HL-60 (cell line): ENCODE measurements around the gene IP6K2.
"Not testable (repeated sequence)": the region's sequence is repeated elsewhere in the genome, so short reads cannot be mapped to it uniquely, and the experiment has no call there.

Experiments used
- DNase-seq, 2 experiments: peaks; one replicate each; pipeline ENCODE4 v3.0.0-alpha.2; 2010 to 2020; ENCODE audit warnings: low read depth in 1 of 2, low spot score in 1 of 2
- H3K27ac ChIP-seq: fragments of 250-450 bp; sonication (Bioruptor Pico); replicated peaks from 2 replicates; pipeline ENCODE4 v1.5.1; 2020; ENCODE audit warnings: mild to moderate bottlenecking, moderate library complexity
- H3K27me3 ChIP-seq: fragments of 250-450 bp; sonication (Bioruptor Pico); 2 replicates; pipeline ENCODE4 v1.5.1; 2021; ENCODE audit warnings: mild to moderate bottlenecking, moderate library complexity; ENCODE audit not compliant: insufficient read depth, poor library complexity, severe bottlenecking
- H3K4me3 ChIP-seq: replicated peaks from 2 replicates; pipeline ENCODE4 v1.5.1; 2011; ENCODE audit warnings: mild to moderate bottlenecking, control low read depth, low read length; ENCODE audit not compliant: insufficient read depth
- CTCF ChIP-seq: IDR thresholded peaks from one replicate; pipeline ENCODE4 v1.5.1; 2011; ENCODE audit warnings: low read length, control low read depth, inconsistent platforms; ENCODE audit not compliant: insufficient read depth
- GABPA ChIP-seq: IDR thresholded peaks from 2 replicates; pipeline ENCODE4 v1.6.1; 2012; ENCODE audit warnings: low read depth
- POLR2AphosphoS5 ChIP-seq: IDR thresholded peaks from 2 replicates; pipeline ENCODE4 v1.6.1; 2012; ENCODE audit warnings: low read depth
- REST ChIP-seq: IDR thresholded peaks from 2 replicates; pipeline ENCODE4 v1.6.1; 2012; ENCODE audit warnings: low read depth; ENCODE audit not compliant: insufficient replicate concordance
- SPI1 ChIP-seq: IDR thresholded peaks from 2 replicates; pipeline ENCODE4 v1.6.1; 2012; ENCODE audit warnings: low read depth, mild to moderate bottlenecking, borderline replicate concordance

Gene IP6K2

GRCh38 chr3:48723725-48724124 lies 6.7 kb upstream of the IP6K2 start:
- TF ChIP-seq GABPA (no peak), SPI1 (no peak), REST (no peak), POLR2AphosphoS5 (no peak), CTCF (no peak)
- Histone ChIP-seq H3K27me3 (no peaks in the 10 kb centered on the region), H3K27ac (no peak overlapping the region), H3K4me3 (no peak overlapping the region)
- DNase-seq: no peak

DNA sequence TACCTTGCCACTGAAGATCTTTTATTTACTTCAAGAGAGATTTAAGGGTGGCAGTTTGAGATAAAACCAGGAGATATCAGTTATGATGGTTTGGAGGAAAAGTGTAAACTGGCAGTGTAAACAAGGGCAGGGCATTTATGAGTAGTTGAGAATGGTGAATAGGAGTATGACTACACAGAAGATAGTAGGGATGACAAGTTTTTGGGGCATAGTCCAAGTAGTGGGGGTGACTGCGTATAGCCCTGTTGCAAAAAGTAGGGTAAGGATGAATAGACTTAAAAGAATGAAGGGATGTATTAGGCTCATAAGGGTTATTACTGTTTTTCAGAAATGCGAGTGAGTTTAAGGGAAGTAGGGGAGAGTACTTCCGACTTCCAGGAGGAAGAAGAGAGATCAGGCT lies 6.3 kb upstream of the IP6K2 start:
- not testable (repeated sequence) for H3K27ac ChIP-seq, DNase-seq, H3K27me3 ChIP-seq, H3K4me3 ChIP-seq

- H3K27me3 ChIP-seq: no peaks in the 10 kb centered on the region
- peak overlapping the region; percentile 94 for H3K4me3 ChIP-seq
- TF ChIP-seq REST: no peak
- TF ChIP-seq GABPA: no peak
- no peak for TF ChIP-seq POLR2AphosphoS5
- no peak for TF ChIP-seq CTCF
- TF ChIP-seq SPI1: no peak
- H3K27ac ChIP-seq: peak overlapping the region; percentile 80
- peak in 1 of 2 experiments; percentile 17 for DNase-seq
Observed at GRCh38 chr3:48716508-48716981, 476 bp downstream of the IP6K2 start.

GRCh38 chr3:48715174-48715800 lies 1.7 kb downstream of the IP6K2 start:
- DNase-seq: no peak
- Histone ChIP-seq H3K27ac (no peak overlapping the region), H3K27me3 (no peaks in the 10 kb centered on the region), H3K4me3 (peak overlapping the region; percentile 94; the same call in 1 of the 2 replicates)
- TF ChIP-seq CTCF: no peak
- no peak for TF ChIP-seq GABPA
- TF ChIP-seq POLR2AphosphoS5: no peak
- TF ChIP-seq SPI1: no peak
- TF ChIP-seq REST: no peak
